Measurements from ENCODE around the gene PRKCA. TPM values are rescaled to one million over a fixed set of nuclear protein-coding genes. Genes with fewer than 3 reads are reported as not detected.

Gene PRKCA
- total RNA-seq, 2 donors from 2014 or later, result 6.5 to 6.6 TPM

DNA sequence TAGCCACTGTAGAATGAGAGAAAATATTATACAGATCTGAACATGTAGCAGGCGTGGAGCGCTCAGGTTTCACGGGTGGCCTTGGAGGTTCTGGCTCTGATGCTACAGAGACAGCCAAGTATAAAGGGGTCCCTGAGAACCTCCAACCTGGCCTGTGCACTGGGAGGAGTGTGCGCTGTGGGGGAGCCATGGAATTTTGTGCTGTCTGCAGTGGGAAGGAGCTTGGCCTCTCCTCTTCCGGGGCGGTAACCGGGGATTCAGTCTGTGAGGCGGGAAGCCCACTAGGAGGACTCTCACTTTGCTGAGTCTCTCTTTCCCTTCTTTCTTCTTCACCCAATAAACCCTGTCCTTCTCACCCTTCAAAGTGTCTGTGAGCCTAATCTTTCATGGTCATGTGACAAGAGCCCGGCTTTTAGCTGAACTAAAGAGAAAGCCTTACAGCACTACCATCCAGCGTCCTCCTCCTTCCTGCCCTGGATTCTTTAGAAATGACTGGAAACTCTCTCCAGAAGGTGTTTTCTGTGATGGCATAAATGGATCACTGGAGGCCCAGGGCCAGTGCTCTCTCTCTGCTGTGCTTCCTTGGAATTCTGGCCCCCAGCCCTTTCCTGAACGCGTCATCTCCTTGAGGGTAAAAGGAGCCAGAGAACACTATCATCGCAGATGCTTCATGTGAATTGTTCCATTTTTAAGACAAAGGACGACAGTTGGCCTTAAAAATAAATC is 300.4 kb downstream of the PRKCA start:
- no peak overlapping the region for H3K4me3 ChIP-seq
- DNase-seq (no peak), ATAC-seq (no peak)
- intact Hi-C loops (cut with DNase I), result no loop called here
- no peak overlapping the region for H3K27ac ChIP-seq
- whole genome bisulfite sequencing, 2 donors, result 91 to 93% methylated on average over 14 of the region's 14 CpGs
- TF ChIP-seq, protein P1, sequence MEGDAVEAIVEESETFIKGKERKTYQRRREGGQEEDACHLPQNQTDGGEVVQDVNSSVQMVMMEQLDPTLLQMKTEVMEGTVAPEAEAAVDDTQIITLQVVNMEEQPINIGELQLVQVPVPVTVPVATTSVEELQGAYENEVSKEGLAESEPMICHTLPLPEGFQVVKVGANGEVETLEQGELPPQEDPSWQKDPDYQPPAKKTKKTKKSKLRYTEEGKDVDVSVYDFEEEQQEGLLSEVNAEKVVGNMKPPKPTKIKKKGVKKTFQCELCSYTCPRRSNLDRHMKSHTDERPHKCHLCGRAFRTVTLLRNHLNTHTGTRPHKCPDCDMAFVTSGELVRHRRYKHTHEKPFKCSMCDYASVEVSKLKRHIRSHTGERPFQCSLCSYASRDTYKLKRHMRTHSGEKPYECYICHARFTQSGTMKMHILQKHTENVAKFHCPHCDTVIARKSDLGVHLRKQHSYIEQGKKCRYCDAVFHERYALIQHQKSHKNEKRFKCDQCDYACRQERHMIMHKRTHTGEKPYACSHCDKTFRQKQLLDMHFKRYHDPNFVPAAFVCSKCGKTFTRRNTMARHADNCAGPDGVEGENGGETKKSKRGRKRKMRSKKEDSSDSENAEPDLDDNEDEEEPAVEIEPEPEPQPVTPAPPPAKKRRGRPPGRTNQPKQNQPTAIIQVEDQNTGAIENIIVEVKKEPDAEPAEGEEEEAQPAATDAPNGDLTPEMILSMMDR (IDR thresholded peaks at IDR 0.05), result no peak
- no peak for TF ChIP-seq POLR2A (IDR thresholded peaks at IDR 0.05)
- no peaks in the 10 kb centered on the region for H3K4me1 ChIP-seq
- H3K9me3 ChIP-seq, result no peaks in the 10 kb centered on the region
- no peaks in the 10 kb centered on the region for H3K27me3 ChIP-seq
- no peaks in the 10 kb centered on the region for H3K36me3 ChIP-seq (replicated peaks in 1 of 2; ENCODE audit: insufficient read depth in 1 of 2, low read depth in 2 of 2)

DNA sequence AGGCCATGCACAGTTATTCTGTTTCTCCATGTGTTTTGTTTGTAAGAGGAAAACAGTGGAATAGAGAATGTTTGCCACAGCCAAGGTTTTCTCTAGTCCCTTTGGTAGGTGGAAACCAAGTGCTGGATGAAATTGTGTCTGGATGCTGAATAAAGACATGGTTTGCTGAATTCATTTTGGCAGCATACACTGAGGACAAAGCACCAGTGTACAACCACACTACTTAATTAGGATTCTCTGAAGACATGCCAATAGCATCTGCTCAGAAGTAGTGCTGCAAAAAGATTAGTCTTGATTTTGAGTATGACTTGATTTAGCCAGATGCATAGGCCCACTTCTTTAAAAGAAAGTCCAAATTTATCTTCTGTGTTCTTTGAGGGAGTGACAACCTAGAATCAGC is 302.0 kb downstream of the PRKCA start:
- DNase-seq (no peak), ATAC-seq (no peak)
- intact Hi-C loops (cut with DNase I), result no loop called here
- Histone ChIP-seq H3K9me3 (no peaks in the 10 kb centered on the region), H3K27me3 (no peaks in the 10 kb centered on the region), H3K36me3 (replicated peaks in 1 of 2; ENCODE audit: insufficient read depth in 1 of 2, low read depth in 2 of 2) (no peaks in the 10 kb centered on the region), H3K4me1 (no peaks in the 10 kb centered on the region), H3K4me3 (no peak overlapping the region), H3K27ac (no peak overlapping the region)
- TF ChIP-seq, protein P1 (IDR thresholded peaks at IDR 0.05), result no peak
- TF ChIP-seq POLR2A (IDR thresholded peaks at IDR 0.05), result no peak

DNA sequence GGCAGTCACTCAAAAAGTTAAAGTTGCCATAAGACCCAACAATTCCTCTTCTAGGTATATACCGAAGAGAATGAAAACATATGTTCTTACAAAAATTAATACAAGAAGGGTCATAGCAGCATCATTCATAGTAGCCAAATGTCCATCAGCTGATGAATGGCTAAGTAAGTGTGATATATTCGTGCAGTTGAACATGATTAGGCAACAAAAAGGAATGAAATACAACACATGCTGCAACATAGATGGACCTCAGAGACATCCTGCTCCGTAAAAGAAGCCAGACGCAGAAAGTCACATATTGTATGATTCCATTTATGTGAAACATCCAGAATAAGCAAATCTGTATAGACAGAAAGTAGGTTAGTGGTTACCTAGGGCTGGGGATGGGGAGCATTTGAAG is 303.1 kb downstream of the PRKCA start:
- Histone ChIP-seq H3K4me3 (no peak overlapping the region), H3K4me1 (no peaks in the 10 kb centered on the region), H3K27me3 (no peaks in the 10 kb centered on the region), H3K9me3 (no peaks in the 10 kb centered on the region), H3K36me3 (replicated peaks in 1 of 2; ENCODE audit: insufficient read depth in 1 of 2, low read depth in 2 of 2) (no peaks in the 10 kb centered on the region), H3K27ac (no peak overlapping the region)
- no peak for ATAC-seq
- intact Hi-C loops (cut with DNase I), result no loop called here
- WGBS, 2 donors, result 76 to 79% methylated on average over 4 of the region's 4 CpGs
- DNase-seq, result no peak
- TF ChIP-seq, protein P1 (IDR thresholded peaks at IDR 0.05), result no peak
- no peak for TF ChIP-seq POLR2A (IDR thresholded peaks at IDR 0.05)

DNA sequence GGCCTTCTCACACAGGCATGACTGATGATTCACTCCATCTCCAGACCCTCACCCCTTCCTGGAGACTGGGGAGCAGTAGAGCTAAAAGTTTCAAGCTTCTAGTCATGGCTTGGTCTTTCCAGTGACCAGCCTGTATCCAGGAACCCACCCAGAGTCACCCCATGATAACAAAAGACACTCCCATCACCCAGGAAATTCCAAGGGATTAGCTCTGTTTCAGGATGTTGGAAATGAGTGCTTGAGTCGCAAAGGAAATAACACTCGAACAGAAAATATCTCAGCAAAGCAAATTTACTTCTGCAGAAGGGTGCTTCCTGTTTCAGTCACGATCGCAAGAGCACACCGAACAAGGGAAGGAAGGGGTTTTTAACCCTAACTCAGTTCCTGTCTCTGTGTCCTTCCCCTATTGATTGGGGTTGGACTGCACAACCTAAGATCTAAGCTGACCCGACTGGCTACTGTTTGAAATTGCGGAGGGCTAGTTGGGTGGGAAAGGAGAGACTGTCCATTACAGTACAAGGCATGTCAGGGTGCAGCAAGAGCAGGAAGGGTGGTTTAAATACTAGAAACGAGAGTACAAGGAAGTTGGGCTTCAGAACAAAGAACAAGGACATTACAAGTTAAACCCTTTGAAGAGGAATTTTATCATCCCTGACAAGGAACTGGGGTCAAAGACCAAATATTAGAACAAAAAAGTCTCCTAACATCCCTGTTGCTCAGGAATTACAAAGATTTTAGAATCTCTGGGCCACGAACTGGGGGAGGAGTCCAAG is 308.1 kb downstream of the PRKCA start:
- Histone ChIP-seq H3K27me3 (no peaks in the 10 kb centered on the region), H3K4me3 (no peak overlapping the region), H3K36me3 (replicated peaks in 1 of 2; ENCODE audit: insufficient read depth in 1 of 2, low read depth in 2 of 2) (no peaks in the 10 kb centered on the region), H3K9me3 (no peaks in the 10 kb centered on the region), H3K4me1 (no peaks in the 10 kb centered on the region), H3K27ac (no peak overlapping the region)
- TF ChIP-seq, protein P1 (IDR thresholded peaks at IDR 0.05), result no peak
- no peak for TF ChIP-seq POLR2A (IDR thresholded peaks at IDR 0.05)
- ATAC-seq (no peak), DNase-seq (no peak)
- WGBS, 2 donors, result 77 to 81% methylated on average over 9 of the region's 9 CpGs
- intact Hi-C loops (cut with DNase I), result no loop called here
